Panc1 (cell line): ENCODE results near the gene GRIK3. TPM values are rescaled to one million over a fixed set of nuclear protein-coding genes. Genes with fewer than 3 reads are reported as not detected.

ENCODE experiments used
- ATAC-seq: fragments of 200-7000 bp; cut with Tn5 transposase; 2 replicates; pipeline ENCODE4 v1.9.1; 2020; ENCODE audit warnings: mild to moderate bottlenecking, moderate library complexity
- BruUV-seq: library from RNA; stranded (reverse); fragments of 400-500 nt; replicated peaks from 2 replicates; lab custom pipeline; 2021; lab: Mats Ljungman, UMichigan
- CTCF ChIA-PET: fragments of 300-600 bp; sonication (Branson Sonifier 250); formaldehyde crosslinking; loops from one replicate; lab custom pipeline; 2022; ENCODE audit warnings: antibody characterized with exemption; lab: Charles Lee
- POLR2A ChIA-PET: fragments of 300-600 bp; sonication (Branson Sonifier 250); formaldehyde crosslinking; loops from one replicate; lab custom pipeline; 2022; ENCODE audit warnings: antibody characterized with exemption; lab: Charles Lee
- DNase-seq: peaks from one replicate; pipeline ENCODE4 v3.0.0-alpha.2; 2010; ENCODE audit warnings: low read depth, low spot score
- H3K27ac ChIP-seq: 2 replicates; pipeline ENCODE4 v1.5.1; 2011; ENCODE audit warnings: mild to moderate bottlenecking, low read length, inconsistent platforms
- H3K27me3 ChIP-seq: fragments of 200-500 bp; sonication (Bioruptor generic); 2 replicates; pipeline ENCODE4 v1.6.0; 2014; ENCODE audit warnings: low read length, inconsistent platforms; ENCODE audit not compliant: control insufficient read depth, insufficient read depth
- H3K36me3 ChIP-seq: fragments of 200-500 bp; sonication (Bioruptor generic); 2 replicates; pipeline ENCODE4 v1.5.1; 2014; ENCODE audit warnings: inconsistent platforms, mild to moderate bottlenecking, low read length, moderate library complexity; ENCODE audit not compliant: control insufficient read depth, insufficient read depth
- H3K4me1 ChIP-seq: 2 replicates; pipeline ENCODE4 v1.5.1; 2011; ENCODE audit warnings: inconsistent platforms, mild to moderate bottlenecking, low read length, moderate library complexity; ENCODE audit not compliant: control insufficient read depth, insufficient read depth
- H3K4me3 ChIP-seq, 2 experiments: 2 replicates each; pipeline ENCODE4 v1.5.1; 2011 to 2012; ENCODE audit warnings: low read depth in 2 of 2, low read length in 2 of 2, mild to moderate bottlenecking in 2 of 2, inconsistent platforms in 1 of 2, moderate library complexity in 1 of 2
- H3K9me3 ChIP-seq: fragments of 200-500 bp; sonication (Bioruptor generic); 2 replicates; pipeline ENCODE4 v1.5.1; 2014; ENCODE audit warnings: low read depth, mild to moderate bottlenecking, inconsistent platforms, low read length, moderate library complexity; ENCODE audit not compliant: control insufficient read depth, insufficient read depth
- CTCF ChIP-seq: fragments of 450-650 bp; IDR thresholded peaks from 2 replicates; pipeline ENCODE4 v1.5.1; 2017; ENCODE audit warnings: mild to moderate bottlenecking
- POLR2AphosphoS5 ChIP-seq: IDR thresholded peaks from 2 replicates; pipeline ENCODE4 v1.6.1; 2012; ENCODE audit warnings: mild to moderate bottlenecking, low read depth, low read length, moderate library complexity
- REST ChIP-seq, 2 experiments: IDR thresholded peaks; 2 replicates each; pipeline ENCODE4 v1.6.1; 2011 to 2012; ENCODE audit warnings: low read depth in 2 of 2, control low read depth in 1 of 2, low read length in 1 of 2, mild to moderate bottlenecking in 1 of 2, moderate library complexity in 1 of 2; ENCODE audit not compliant: insufficient read depth in 1 of 2
- SIN3A ChIP-seq: IDR thresholded peaks from 2 replicates; pipeline ENCODE4 v1.6.1; 2012; ENCODE audit warnings: low read depth, mild to moderate bottlenecking, low read length, moderate library complexity, borderline replicate concordance; ENCODE audit not compliant: insufficient read depth
- TCF7L2 ChIP-seq: IDR thresholded peaks from 2 replicates; pipeline ENCODE4 v1.6.1; 2011; ENCODE audit warnings: mild to moderate bottlenecking, low read depth, low read length, inconsistent platforms
- in situ Hi-C: cut with HindIII; loops from 2 replicates; pipeline ENCODE4 v1.10.0; 2016; ENCODE audit warnings: low sequenced_read_pairs, low pct_unique_long_range_greater_than_20kb
- intact Hi-C: fragments of 100-400 bp; cut with micrococcal nuclease; formaldehyde crosslinking; loops from one replicate; pipeline ENCODE4 v1.10.0; 2022; ENCODE audit not compliant: unreplicated experiment
- total RNA-seq: library from RNA; stranded (reverse); gene quantifications from one replicate; pipeline ENCODE4 v1.2.1, GENCODE V29; 2021; ENCODE audit not compliant: unreplicated experiment

GRIK3 gene
- total RNA-seq, 1 experiment from 2014 or later, result not detected

GRCh38 chr1:36966242-36966641 is 68.1 kb downstream of the GRIK3 start:
- Histone ChIP-seq H3K36me3 (no peaks in the 10 kb centered on the region), H3K27ac (no peak overlapping the region), H3K4me3 (no peak overlapping the region), H3K4me1 (no peaks in the 10 kb centered on the region), H3K9me3 (no peaks in the 10 kb centered on the region), H3K27me3 (peaks cover 8% of the 10 kb centered on the region; the same call in 1 of the 2 replicates)
- ATAC-seq (no peak), DNase-seq (no peak)
- ChIA-PET CTCF (no interaction called here), POLR2A (interaction anchor here (0.5 kb wide), 1 partner anchor 557 kb away, joined by 4 read pairs; no protein-coding TSS in a partner anchor)
- TF ChIP-seq REST (IDR thresholded peaks at IDR 0.05; ENCODE audit: insufficient read depth in 1 of 2, low read depth in 2 of 2, low read length in 1 of 2), result peak; percentile 94 to 97
- no peak for TF ChIP-seq TCF7L2
- in situ Hi-C loops (no loop called here), intact Hi-C loops (no loop called here)
- no TSS peak for BruUV-seq

- DNase-seq (no peak), ATAC-seq (no peak)
- no peak for TF ChIP-seq TCF7L2
- TF ChIP-seq CTCF, result no peak
- no TSS peak for BruUV-seq
- Histone ChIP-seq H3K9me3 (no peaks in the 10 kb centered on the region), H3K4me3 (no peak overlapping the region), H3K36me3 (no peaks in the 10 kb centered on the region), H3K27ac (no peak overlapping the region), H3K27me3 (peaks cover 8% of the 10 kb centered on the region; the same call in 1 of the 2 replicates), H3K4me1 (no peaks in the 10 kb centered on the region)
- intact Hi-C loops, result no loop called here
- ChIA-PET POLR2A (no interaction called here), CTCF (no interaction called here)
- in situ Hi-C loops, result no loop called here
Observed at GRCh38 chr1:36965275-36966159, 68.8 kb downstream of the GRIK3 start.

GRCh38 chr1:36964830-36965229 is 69.5 kb downstream of the GRIK3 start:
- in situ Hi-C loops (no loop called here), intact Hi-C loops (no loop called here)
- H3K36me3 ChIP-seq, result no peaks in the 10 kb centered on the region
- no peaks in the 10 kb centered on the region for H3K9me3 ChIP-seq
- ATAC-seq (no peak), DNase-seq (no peak)
- no peaks in the 10 kb centered on the region for H3K4me1 ChIP-seq
- no TSS peak for BruUV-seq
- TF ChIP-seq TCF7L2, result no peak
- TF ChIP-seq SIN3A, result no peak
- no peak for TF ChIP-seq CTCF
- TF ChIP-seq POLR2AphosphoS5, result no peak
- TF ChIP-seq REST (IDR thresholded peaks at IDR 0.05; ENCODE audit: insufficient read depth in 1 of 2, low read depth in 2 of 2, low read length in 1 of 2), result no peak
- H3K27me3 ChIP-seq, result peaks cover 8% of the 10 kb centered on the region; the same call in 1 of the 2 replicates
- H3K27ac ChIP-seq, result no peak overlapping the region
- CTCF ChIA-PET, result no interaction called here
- POLR2A ChIA-PET, result interaction anchor here (0.5 kb wide), 1 partner anchor 60 kb away, joined by 6 read pairs; no protein-coding TSS in a partner anchor
- no peak overlapping the region for H3K4me3 ChIP-seq
